GDM1 (cell line): ENCODE results near the gene MYOZ1.
"Not testable (repeated sequence)": the region's sequence is repeated elsewhere in the genome, so short reads cannot be mapped to it uniquely, and the experiment has no call there.

ENCODE experiments used
- DNase-seq: peaks from one replicate; lab custom pipeline; 2025; lab: John Stamatoyannopoulos, UW

Gene MYOZ1, protein sequence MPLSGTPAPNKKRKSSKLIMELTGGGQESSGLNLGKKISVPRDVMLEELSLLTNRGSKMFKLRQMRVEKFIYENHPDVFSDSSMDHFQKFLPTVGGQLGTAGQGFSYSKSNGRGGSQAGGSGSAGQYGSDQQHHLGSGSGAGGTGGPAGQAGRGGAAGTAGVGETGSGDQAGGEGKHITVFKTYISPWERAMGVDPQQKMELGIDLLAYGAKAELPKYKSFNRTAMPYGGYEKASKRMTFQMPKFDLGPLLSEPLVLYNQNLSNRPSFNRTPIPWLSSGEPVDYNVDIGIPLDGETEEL

DNA sequence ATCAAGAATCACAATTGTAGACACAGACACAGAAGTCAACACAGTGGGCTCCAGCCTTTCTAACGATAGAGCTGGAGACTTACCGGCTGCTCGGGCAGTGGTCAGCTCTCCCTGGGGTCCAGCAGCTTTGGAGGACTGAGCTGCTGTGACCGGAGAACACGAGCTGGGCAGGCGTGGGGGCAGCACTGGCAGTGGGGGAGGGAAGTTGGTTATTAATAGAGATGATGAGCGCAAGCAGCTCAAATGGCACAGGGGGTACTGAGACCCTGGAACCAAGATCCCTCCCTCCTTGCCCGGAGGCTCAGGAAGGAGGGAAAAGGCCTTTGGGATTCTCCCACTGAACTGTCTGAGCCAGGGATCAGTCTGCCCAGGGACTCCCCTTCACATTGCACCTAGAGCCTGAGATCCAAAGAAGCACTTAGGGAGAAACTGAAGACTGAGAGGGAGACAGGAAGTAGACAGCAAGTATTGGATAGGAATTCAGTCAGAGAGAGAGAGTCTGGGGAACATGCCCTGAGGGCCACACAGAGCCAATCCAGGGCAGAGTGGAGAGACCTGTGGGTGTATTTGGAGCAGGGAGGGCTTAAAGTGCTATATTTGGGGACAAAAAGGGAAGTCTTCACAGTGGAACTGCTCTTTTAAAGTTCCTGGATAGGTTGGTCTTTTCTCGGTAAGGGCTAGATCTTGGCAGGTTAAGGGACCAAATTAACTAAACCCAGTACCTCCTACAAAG lies at the start of gene MYOZ1:
Gene MYOZ1 (minus strand): TSS at position 147 of the 733 bp plus-strand sequence. CDS start 1,457 bp downstream, outside the sequence.
- peak; percentile 44 for DNase-seq

DNA sequence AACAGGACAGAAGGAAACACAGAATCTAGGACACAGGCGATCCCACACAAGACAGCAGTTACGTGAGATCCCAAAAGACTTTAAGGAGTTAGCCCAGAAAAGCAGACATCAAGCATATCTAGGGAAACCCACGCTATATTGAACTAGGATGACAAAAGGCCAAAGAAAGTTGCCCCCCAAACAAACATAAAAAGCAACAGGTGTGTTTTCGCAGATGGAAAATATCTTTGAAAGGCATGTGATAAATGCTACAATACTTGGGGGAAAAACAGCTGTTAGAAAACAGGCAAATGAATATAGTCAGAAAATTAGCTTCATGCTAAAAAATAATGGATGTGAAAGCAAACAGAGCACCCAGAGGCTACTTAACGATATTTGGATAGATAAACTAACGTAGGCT lies 49.5 kb upstream of the MYOZ1 start:
- DNase-seq: not testable (repeated sequence)

DNA sequence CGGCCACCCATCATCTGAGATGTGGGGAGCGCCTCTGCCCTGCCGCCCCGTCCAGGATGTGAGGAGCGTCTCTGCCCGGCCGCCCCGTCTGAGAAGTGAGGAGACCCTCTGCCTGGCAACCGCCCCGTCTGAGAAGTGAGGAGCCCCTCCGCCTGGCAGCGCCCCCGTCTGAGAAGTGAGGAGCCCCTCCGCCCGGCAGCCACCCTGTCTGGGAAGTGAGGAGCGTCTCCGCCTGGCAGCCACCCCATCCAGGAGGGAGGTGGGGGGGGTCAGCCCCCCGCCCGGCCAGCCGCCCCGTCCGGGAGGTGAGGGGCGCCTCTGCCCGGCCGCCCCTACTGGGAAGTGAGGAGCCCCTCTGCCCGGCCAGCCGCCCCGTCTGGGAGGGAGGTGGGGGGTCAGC lies 48.3 kb upstream of the MYOZ1 start:
- not testable (repeated sequence) for DNase-seq

DNA sequence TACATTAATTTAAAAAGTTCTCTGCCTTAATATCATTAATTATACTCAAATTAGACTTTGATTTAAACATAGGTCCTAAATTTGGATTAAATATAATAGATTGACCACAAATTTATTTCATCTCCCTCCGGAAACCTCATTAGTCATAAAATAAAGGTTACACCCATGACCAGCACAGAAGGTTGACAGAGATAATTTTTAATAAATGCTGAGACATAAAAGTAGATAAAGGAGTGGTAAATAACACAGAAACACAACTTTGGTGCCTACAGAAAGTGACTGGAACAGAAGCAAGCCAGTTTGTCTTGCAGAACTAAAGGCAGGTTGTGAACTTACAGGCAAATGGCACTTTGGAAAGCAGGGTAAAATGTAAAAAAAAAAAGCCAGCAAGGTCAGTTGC lies 46.4 kb upstream of the MYOZ1 start:
- not testable (repeated sequence) for DNase-seq

DNA sequence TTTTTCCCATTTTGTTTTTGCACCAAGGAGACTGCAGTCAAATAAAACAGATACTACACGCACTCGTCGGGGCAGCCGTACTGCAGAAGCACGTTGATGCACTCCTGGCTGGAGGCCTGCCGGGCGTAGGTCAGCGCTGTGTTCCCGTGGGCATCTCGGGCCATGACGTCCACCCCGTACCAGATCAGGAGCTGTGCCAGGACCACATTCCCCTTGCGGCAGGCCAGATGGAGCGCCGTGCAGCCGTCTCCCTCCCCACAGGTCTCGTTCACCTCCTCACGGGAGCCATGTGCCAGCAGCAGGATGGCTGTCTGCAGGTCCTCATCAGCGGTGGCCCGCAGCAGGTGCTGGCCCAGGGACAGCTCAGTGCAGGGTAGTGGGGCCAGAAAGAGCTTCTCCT lies 33.3 kb upstream of the MYOZ1 start:
- DNase-seq: not testable (repeated sequence)

DNA sequence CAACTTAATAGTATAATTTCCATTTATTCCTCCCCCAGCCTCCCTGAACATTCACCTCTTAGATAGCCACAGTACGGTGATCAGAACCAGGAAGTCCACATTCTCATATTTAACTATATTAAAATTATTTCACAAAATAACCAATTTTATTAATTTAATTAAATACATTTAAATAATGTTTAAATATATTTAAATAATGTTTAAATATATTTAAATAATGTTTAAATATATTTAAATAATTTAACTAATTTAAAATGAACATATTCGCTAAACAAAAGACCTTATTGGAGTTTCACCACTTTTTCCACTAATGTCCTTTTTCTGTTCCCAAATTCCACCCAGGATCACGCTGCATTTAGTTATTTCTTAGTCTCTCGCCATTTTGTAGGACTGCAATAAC lies 27.1 kb upstream of the MYOZ1 start:
- not testable (repeated sequence) for DNase-seq

DNA sequence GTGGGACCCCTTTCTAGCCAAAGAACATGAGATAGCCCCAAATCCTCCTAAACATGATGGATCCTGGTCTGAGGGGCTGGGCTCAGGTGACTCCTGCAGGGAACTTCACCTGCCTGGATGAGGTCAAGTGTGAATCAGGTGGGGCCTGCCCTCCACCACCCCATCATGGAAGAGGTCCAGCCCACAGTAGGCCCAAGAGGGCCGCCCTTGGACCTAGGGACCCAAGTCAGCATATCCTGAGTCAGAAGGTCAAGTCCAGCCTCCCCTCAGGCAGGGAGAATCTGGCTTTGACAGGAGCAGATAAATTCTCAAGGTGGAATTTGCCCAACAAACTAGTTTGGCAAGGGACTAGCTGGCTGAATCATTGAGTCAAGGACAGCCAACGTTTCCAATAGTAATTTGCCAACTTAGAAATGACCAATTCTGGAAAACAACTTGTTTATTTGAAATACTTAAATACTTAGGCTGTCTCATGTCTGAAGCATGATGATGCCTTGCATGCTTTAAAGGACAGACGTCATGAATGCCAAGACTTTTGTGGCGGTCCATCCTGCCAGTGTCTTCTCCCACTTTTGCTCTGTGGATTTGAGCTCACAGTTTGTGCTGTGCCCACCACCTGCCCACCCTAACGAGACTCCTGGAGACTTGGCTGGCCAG lies 25.0 kb upstream of the MYOZ1 start:
- DNase-seq: not testable (repeated sequence)

DNA sequence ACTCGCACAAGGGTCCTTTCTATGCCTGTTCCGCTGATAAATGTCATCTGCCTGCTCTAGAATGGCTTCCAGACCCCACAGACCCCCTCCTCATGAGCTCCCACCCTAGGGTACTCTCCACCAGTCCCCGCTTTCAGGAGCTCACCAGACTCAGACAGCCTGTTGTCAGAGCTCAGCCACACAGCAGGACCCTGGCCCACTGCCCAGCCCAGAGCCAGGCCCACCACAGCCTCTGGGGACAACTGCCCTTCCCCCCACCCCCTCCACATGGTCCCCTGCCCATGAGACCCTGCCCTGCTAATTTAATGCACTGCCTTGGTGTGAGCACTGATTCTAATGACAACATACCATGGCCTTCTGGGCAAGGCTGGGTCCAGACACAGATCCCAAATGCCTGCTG lies 24.3 kb upstream of the MYOZ1 start:
- not testable (repeated sequence) for DNase-seq

DNA sequence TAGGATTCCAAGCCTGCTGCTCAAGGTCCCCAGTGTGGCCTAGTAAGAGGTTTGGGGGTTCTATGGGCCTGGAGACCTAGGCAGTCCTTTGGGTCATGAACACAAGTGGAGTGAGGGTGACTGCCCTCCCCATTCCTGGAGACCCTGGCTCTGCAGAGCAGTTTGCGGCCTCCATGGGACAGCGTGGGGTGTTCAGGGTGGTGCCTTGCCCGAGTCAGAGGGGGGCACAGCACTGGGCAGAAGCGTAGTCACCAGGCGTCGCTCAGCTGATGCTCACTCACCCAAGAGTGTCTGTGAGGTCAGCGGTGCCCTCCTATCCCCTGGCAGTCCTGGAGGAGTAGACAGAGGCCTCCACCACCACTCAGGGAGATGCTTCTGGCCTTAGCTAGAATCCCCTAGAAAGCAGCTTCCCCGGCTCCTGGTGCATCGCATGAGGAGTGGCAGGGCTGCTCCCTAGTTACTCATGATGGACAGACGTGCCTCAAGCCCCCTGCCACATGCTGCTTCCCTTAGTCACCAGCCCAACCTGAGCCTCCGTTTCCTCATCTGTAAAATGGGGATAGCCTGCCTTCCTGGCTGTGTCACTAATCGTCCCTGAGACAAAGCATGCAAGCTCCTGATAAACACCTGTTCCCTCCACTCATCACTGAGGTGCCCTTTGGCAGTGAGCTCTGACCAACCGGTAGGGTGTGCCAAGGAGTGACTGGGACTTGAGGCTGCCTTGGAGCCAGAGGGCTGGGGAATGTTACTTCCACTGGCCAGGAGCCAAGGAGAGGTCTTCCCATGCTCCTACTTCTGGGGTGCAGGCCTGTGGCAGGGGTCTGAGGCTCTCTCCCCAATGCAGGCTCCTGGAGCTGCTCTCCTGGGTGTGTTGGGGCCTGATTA lies 23.1 kb upstream of the MYOZ1 start:
- not testable (repeated sequence) for DNase-seq

DNA sequence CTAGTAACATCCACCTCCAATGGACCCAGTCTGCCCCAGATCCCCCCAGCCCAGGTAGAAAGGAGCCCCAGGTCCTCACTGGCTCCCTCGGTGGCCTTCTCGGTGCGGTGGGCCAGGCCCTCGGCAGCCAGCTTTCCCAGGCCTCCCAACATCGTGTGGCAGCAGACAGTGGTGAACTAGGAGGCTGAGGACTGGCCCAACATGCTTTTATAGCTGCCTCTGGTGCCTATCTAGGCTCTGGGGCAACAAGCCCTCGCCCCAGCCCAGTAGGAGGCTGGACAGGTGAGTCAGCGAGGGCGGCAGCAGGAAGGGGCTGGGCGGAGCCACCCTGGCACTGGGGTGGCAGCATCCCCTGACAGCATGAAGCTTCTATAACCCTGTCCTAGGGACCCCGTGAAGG lies 22.3 kb upstream of the MYOZ1 start:
- not testable (repeated sequence) for DNase-seq

DNA sequence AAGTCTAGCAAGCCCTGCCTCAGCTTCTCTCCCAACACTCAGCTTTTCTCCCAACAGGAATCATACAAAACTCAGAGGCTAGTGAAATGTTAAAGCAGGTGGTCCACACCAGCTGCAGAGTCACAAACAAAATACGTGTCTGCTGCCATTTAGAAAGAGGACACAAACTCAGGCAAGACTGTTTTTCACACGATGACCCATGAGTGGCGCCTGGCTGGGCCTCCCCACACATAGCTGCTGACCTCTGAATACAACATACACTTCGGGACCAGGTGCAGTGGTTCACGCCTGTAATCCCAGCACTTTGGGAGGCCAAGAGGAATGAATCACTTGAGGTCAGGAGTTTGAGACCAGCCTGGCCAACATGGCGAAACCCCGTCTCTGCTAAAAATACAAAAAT lies 21.4 kb upstream of the MYOZ1 start:
- DNase-seq: not testable (repeated sequence)

DNA sequence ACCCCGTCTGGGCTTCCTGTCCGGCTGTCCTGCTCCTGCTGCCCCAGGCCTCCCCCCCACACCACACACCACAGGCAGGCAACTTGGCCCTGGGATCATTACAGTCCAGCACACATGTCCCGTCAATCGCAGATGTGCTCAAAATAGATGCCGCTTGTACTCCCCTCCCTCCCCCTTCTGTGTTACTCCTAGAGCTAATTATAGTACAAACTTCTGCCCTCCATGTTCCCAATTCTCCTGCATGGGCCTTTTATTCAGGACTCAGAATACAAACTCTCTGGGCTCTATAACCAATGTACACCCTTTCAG lies 14.7 kb upstream of the MYOZ1 start, which contains the start of gene SYNPO2L:
Gene SYNPO2L (minus strand): TSS at position 40 of the 309 bp plus-strand sequence. CDS start 107 bp downstream, outside the sequence.
- no peak for DNase-seq

DNA sequence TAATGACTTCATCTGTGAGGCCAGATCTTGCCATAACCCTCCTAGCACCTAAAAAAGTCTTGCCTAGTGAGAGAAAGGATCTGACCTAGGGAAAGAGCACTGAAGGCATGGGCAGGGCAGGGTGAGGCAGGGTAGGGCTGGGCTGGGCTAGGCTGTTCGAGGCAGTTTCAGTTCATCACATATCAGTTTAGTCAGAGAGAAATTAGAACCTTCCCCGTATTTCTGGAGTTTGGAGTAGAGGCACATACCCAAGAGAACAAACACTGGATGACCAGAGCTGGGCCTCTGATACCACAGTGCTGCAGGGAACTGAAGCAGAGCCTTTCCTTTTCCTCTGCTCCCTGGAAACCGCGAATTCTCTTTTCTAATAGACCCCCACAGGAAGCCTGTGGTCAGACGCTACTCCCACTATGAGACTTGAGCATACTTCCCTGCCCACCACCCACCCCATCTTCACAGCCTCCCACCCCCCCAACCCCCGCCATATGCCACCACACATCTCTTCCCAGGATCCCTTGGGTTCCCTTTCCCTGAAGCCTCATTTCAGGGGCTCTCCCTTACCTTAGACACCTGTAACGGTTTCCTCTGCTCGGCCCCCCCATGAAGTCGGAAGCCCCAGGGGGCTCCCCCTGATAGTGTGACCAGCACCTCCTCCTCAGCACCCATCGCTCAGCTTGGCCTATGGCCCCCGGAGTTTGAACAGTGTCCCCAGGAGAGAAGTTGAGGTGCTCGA lies 14.1 kb upstream of the MYOZ1 start:
- DNase-seq: peak; percentile 22

DNA sequence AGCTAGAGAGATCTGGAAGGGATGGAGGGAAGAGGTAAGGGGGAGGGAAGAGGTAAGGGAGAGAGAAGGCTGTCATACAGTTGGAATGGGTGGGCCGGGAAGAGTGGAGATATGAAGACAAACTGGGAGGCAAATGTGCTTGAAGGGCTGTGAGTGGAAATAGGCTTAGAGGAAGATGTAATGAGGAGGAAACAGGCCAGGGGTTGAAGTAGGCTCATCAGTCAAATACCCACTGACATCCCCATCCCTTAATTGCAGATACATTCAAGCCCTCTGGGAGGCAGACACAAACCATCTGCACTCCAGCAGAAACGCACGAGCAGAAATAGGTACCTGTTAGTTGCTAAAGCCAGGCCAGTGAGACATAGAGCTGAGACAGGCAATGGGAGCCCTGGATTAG lies 12.4 kb upstream of the MYOZ1 start:
- peak; percentile 53 for DNase-seq

DNA sequence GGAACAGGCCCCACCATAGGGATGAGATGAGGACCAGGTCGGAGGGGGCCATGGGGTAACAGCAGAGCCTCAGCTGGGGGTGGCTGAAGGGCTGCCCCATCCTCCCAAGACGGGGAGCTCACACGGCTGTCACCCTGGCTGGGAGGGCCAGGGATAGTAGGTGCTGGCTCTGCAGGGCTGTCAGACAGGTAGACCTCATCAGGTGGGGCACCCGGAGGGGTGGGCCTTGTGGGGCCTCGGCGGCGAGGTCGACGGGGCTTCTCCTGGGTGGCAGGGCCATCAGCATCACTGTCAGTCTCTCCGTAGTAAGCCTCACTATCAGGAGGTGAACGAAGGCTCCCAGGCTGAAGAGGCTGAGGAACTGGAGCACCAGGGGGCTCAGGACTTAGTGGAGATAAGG lies 11.9 kb upstream of the MYOZ1 start:
- no peak for DNase-seq

DNA sequence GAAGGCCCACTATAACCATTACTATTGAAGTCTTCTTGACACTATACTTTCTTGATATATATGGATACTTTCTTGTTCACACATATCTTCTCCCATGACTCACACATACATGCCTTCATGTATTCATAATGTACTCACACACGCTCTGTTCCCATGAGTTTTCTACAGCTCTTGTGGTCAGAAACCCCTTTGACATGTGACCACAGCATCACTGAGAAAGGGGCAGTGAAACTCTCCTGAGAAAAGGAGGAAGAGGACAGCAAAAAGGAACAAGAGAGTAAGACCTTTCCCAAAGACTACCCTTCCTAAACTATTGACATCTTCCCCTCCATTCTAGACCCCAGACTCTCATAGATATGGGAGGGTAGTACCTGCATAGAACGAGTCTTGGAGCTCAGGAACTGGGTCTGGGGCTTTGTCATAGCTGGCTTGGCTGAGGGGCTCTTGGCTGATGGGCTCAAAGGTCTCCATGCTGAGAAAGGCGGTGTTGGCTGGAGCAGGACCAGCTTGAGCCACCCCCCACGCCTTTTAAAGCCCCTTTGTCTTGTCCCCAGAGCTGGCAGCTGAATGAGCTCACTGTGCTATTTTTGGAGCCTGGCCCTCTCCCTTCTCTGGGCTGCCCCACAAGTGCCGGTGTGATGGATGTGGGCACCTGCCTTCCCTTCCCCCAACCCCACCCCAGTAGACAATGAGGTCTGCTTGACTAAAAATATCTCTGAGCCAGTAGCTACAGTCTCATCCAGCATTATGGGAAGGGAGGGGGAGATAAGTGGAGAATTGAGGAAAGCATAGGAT lies 9.5 kb upstream of the MYOZ1 start:
- no peak for DNase-seq

DNA sequence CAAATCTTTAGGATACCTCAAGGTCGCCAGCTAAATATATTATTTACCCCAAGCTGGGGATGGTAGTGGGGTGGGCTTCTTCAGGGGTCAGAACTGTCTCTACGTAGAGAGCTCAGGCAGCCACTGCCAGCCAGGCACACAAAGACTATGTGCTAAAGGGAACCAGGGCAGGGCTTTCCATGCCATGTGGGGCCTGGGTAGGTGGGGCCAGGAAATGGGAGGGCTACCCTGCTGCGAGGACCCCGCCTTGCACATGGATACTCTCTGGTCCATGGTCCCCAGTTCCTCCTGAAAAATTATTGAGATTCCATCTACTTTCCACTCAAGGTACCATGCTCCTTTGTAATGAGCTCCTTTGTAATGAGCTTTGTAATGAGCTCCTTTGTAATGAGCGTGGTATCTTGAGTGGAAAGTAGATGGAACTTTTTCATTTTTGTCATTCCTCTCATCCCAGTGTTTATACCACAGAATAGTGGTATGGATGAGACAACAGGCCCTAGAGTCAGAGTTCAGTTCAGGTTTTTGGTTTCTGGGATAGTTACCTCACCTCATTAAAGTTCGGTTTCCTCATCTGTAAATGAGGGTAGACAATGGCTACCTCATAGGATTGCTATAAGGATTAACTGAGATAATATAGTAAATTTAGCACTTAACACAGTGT lies 8.7 kb upstream of the MYOZ1 start:
- no peak for DNase-seq

DNA sequence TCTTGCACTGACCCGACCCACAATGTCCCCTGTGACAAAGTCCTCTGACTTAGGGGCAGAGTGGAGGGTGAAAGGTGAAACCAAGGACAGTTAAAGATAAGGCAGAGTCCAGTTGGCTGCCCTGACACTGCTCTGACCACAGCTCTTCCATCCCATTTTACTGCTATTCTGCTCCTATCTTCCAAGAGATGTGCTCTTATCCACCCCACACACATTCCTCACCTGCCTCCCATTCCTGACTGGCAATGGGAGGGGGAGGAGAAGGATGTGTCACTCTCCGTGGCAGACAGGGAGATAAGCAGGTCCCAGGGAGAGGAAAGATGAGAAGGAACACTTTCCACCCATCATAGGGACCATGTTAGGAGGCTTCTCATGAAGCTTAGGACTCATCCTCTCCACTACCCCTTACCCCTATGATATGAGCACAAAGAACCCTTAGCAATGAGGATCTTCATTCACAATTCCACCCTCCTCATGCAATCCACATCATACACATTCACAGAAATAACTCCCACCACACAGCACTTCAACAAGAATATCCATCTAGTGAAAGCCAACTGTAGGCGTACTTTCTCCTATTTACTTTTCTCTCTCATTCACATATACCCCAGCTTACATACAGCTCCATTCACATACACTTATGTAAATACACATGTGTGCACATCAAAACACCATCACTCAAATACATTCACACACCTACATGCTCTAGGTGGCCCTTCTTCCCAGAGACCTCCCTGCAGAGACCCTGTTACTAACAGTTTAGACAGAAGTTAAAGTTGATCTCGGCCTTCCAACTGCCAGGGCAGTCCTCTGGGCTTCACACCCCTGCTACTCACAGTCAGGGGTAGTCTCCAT lies 7.9 kb upstream of the MYOZ1 start:
- no peak for DNase-seq
